GM13976 (cell line): Measurements from ENCODE around the gene ITGB3.

Experiments
- DNase-seq: peaks from one replicate; pipeline ENCODE4 v3.0.0; 2012; ENCODE audit warnings: low spot score
- CTCF ChIP-seq: IDR thresholded peaks from 2 replicates; pipeline ENCODE4 v1.5.1; 2012; ENCODE audit warnings: borderline replicate concordance, mild to moderate bottlenecking; ENCODE audit not compliant: insufficient read depth; ENCODE audit errors: extremely low read depth, missing control alignments, control extremely low read depth
- in situ Hi-C: fragments of 300-500 bp; cut with MboI; formaldehyde crosslinking; loops from one replicate; pipeline ENCODE4 v1.12.0; 2022; ENCODE audit warnings: low sequenced_read_pairs, mixed read lengths, inconsistent platforms; ENCODE audit not compliant: unreplicated experiment

Gene ITGB3

GRCh38 chr17:47252766-47253512 lies 688 bp upstream of the ITGB3 start:
- in situ Hi-C loops, result no loop called here
- no peak for TF ChIP-seq CTCF
- DNase-seq, result no peak

- no peak for DNase-seq
- in situ Hi-C loops, result no loop called here
- no peak for TF ChIP-seq CTCF
Measured at GRCh38 chr17:47254403-47254943, 846 bp downstream of the ITGB3 start.

GRCh38 chr17:47257651-47258339 lies 4.2 kb downstream of the ITGB3 start:
- in situ Hi-C loops, result no loop called here
- DNase-seq, result no peak
- no peak for TF ChIP-seq CTCF

GRCh38 chr17:47262586-47262985 lies 9.0 kb downstream of the ITGB3 start:
- no peak for TF ChIP-seq CTCF
- no peak for DNase-seq
- in situ Hi-C loops, result no loop called here

- no peak for DNase-seq
- in situ Hi-C loops, result no loop called here
- no peak for TF ChIP-seq CTCF
Measured at GRCh38 chr17:47264166-47264565, 10.5 kb downstream of the ITGB3 start.

GRCh38 chr17:47265983-47266541 lies 12.4 kb downstream of the ITGB3 start:
- DNase-seq, result no peak
- in situ Hi-C loops, result no loop called here
- no peak for TF ChIP-seq CTCF
